H1 (cell line): ENCODE results near the gene BABAM2. TPM values are rescaled to one million over a fixed set of nuclear protein-coding genes. Genes with fewer than 3 reads are reported as not detected.

Experiments
- MAX ChIP-seq: IDR thresholded peaks from 2 replicates; pipeline ENCODE4 v1.6.1; 2012; ENCODE audit warnings: inconsistent platforms
- polyA plus RNA-seq, 7 experiments: library from polyadenylated mRNA; depleted of rRNA in 3 of 7; stranded (reverse) in 5 of 7; unstranded in 2 of 7; fragments of >200 nt in 5 of 7; fragments of 200-250 nt in 2 of 7; gene quantifications; 1 replicate in 5 of 7; 2 replicates in 1 of 7; 4 replicates in 1 of 7; pipeline versions ENCODE4 v1.2.1 to v1.2.3, GENCODE V29; 2011 to 2013; ENCODE audit warnings: missing spikeins in 2 of 7, mixed read lengths in 2 of 7
- total RNA-seq: library from RNA; stranded (reverse); fragmentation: NEBNext Ultra II Directional; extraction: Animal tissue kit (Norgen Biotek cat#: 25700); gene quantifications from 2 replicates; pipeline ENCODE4 v1.2.1, GENCODE V29; 2021

Gene BABAM2
- total and polyA plus RNA-seq, 2 of the 8 experiments (the other 6 are each of a cell fraction or from before 2014, with no cell fraction given) = 15.8 to 20.9 TPM

- TF ChIP-seq MAX = no peak
These were observed 474.6 kb downstream of the BABAM2 start (continued) for GRCh38 chr2:28365158-28365557.
